Peyer's patch (tissue), 4 donors: ENCODE results near the gene FTHL17.

ENCODE experiments used
- POLR2A ChIP-seq, 2 donors: fragments of 450-650 bp; IDR thresholded peaks; one replicate each; pipeline ENCODE4 v1.5.1; 2017; ENCODE audit warnings: antibody characterized with exemption in 2 of 2, mild to moderate bottlenecking in 2 of 2, moderate library complexity in 2 of 2
- TF ChIP-seq, protein P1 (sequence below), 6 experiments: fragments of 450-650 bp in 4 of 6; fragments of 200-600 bp in 2 of 6; sonication (generic) in 1 of 6; IDR thresholded peaks; one replicate each; pipeline ENCODE4 v1.5.1; 2017 to 2019; ENCODE audit warnings: antibody characterized with exemption in 6 of 6, mild to moderate bottlenecking in 3 of 6, moderate library complexity in 1 of 6

DNA sequence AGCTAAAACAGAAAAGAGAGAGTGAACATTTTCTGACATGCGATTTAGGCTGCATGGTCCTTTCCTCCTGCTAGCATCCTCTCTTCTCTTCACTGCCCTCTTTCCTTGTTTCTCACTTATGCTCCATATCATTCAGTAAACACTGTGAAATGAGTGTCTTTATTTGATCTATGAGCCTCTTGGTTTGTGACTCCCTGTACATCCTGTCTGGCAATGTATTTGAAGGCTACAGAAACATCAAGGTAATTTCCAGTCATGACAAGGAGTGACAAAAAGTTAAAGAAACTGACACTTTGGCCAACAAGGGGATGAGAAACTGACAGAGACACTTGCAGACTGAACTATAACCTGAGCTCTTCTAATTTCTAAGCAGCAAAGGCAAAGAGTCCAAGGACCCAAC is 8.7 kb downstream of the FTHL17 start:
- TF ChIP-seq, protein P1, sequence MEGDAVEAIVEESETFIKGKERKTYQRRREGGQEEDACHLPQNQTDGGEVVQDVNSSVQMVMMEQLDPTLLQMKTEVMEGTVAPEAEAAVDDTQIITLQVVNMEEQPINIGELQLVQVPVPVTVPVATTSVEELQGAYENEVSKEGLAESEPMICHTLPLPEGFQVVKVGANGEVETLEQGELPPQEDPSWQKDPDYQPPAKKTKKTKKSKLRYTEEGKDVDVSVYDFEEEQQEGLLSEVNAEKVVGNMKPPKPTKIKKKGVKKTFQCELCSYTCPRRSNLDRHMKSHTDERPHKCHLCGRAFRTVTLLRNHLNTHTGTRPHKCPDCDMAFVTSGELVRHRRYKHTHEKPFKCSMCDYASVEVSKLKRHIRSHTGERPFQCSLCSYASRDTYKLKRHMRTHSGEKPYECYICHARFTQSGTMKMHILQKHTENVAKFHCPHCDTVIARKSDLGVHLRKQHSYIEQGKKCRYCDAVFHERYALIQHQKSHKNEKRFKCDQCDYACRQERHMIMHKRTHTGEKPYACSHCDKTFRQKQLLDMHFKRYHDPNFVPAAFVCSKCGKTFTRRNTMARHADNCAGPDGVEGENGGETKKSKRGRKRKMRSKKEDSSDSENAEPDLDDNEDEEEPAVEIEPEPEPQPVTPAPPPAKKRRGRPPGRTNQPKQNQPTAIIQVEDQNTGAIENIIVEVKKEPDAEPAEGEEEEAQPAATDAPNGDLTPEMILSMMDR (IDR thresholded peaks at IDR 0.05) = no peak
- TF ChIP-seq POLR2A (IDR thresholded peaks at IDR 0.05) = no peak
